ENCODE measurements around the gene MECP2. TPM values are rescaled to one million over a fixed set of nuclear protein-coding genes. Genes with fewer than 3 reads are reported as not detected.

MECP2 gene
- total and polyA plus RNA-seq, 10 of the 15 experiments (the other 5 are each of a cell fraction or from before 2014, with no cell fraction given): 1.3 to 32.7 (median 13.7) TPM

- Histone ChIP-seq H3K4me2 (ENCODE audit: control insufficient read depth, insufficient read depth) (no peak overlapping the region), H3K27ac (ENCODE audit: control insufficient read depth, insufficient read depth) (no peak overlapping the region), H2AFZ (ENCODE audit: control insufficient read depth, low read depth, low read length) (no peak overlapping the region), H3K27me3 (replicated peaks in 1 of 2; ENCODE audit: control insufficient read depth in 2 of 2, insufficient read depth in 2 of 2, low read length in 1 of 2) (no peaks in the 10 kb centered on the region; a peak in 2 of 4 replicates), H3K9ac (ENCODE audit: control insufficient read depth, insufficient read depth, low read length) (no peak overlapping the region), H3K36me3 (ENCODE audit: control insufficient read depth in 2 of 2, insufficient read depth in 2 of 2, low read length in 1 of 2) (no peaks in the 10 kb centered on the region), H4K20me1 (ENCODE audit: control insufficient read depth, insufficient read depth) (no peaks in the 10 kb centered on the region), H3K9me3 (replicated peaks; ENCODE audit: control insufficient read depth, insufficient read depth, low read length) (no peaks in the 10 kb centered on the region), H3K4me3 (no peak overlapping the region), H3K4me1 (ENCODE audit: control insufficient read depth, insufficient read depth, low read length) (no peaks in the 10 kb centered on the region), H3K79me2 (ENCODE audit: control insufficient read depth, insufficient read depth, low read length) (no peaks in the 10 kb centered on the region)
- 45% methylated on average over 5 of the region's 5 CpGs for whole genome bisulfite sequencing (ENCODE audit: insufficient coverage, insufficient replicate concordance, low lambda C conversion rate, missing lambda C conversion rate)
- no TSS peak for BruUV-seq (replicated peaks)
- FAIRE-seq (no peak), ATAC-seq (no peak), DNase-seq (ENCODE audit: low read depth, low spot score) (no peak)
- in situ Hi-C loops (cut with MboI) (no loop called here), intact Hi-C loops (cut with micrococcal nuclease; ENCODE audit: unreplicated experiment) (no loop called here)
- TF ChIP-seq MEF2B (IDR thresholded peaks at IDR 0.05; ENCODE audit: partially characterized antibody, poor library complexity, severe bottlenecking) (no peak), TBL1XR1 (IDR thresholded peaks at IDR 0.05; ENCODE audit: low read depth, low read length) (no peak), HCFC1 (IDR thresholded peaks at IDR 0.05; ENCODE audit: low read length) (no peak), JUND (IDR thresholded peaks at IDR 0.05; ENCODE audit: low read depth, low read length) (no peak), HDAC6 (IDR thresholded peaks at IDR 0.05; ENCODE audit: unreplicated experiment) (no peak), TCF12 (IDR thresholded peaks at IDR 0.05; ENCODE audit: low read depth, low read length) (no peak)
- TF ChIP-seq, protein P1, sequence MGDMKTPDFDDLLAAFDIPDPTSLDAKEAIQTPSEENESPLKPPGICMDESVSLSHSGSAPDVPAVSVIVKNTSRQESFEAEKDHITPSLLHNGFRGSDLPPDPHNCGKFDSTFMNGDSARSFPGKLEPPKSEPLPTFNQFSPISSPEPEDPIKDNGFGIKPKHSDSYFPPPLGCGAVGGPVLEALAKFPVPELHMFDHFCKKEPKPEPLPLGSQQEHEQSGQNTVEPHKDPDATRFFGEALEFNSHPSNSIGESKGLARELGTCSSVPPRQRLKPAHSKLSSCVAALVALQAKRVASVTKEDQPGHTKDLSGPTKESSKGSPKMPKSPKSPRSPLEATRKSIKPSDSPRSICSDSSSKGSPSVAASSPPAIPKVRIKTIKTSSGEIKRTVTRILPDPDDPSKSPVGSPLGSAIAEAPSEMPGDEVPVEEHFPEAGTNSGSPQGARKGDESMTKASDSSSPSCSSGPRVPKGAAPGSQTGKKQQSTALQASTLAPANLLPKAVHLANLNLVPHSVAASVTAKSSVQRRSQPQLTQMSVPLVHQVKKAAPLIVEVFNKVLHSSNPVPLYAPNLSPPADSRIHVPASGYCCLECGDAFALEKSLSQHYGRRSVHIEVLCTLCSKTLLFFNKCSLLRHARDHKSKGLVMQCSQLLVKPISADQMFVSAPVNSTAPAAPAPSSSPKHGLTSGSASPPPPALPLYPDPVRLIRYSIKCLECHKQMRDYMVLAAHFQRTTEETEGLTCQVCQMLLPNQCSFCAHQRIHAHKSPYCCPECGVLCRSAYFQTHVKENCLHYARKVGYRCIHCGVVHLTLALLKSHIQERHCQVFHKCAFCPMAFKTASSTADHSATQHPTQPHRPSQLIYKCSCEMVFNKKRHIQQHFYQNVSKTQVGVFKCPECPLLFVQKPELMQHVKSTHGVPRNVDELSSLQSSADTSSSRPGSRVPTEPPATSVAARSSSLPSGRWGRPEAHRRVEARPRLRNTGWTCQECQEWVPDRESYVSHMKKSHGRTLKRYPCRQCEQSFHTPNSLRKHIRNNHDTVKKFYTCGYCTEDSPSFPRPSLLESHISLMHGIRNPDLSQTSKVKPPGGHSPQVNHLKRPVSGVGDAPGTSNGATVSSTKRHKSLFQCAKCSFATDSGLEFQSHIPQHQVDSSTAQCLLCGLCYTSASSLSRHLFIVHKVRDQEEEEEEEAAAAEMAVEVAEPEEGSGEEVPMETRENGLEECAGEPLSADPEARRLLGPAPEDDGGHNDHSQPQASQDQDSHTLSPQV (IDR thresholded peaks at IDR 0.05): no peak
- ChIA-PET POLR2A (no interaction called here), SMC1A (ENCODE audit: uncharacterized antibody, unreplicated experiment) (no interaction called here), CTCF (interaction anchor here (0.6 kb wide), 1 partner anchor 8 kb away, joined by 3 read pairs; no protein-coding TSS in a partner anchor), RAD21 (ENCODE audit: unreplicated experiment) (no interaction called here)
Observed at GRCh38 chrX:154115750-154116149, 18.2 kb upstream of the MECP2 start.

Data from GM12878 (cell line).